Glutamatergic neuron (in vitro differentiated cells): ENCODE data around the gene ITFG2. TPM values are rescaled to one million over a fixed set of nuclear protein-coding genes. Genes with fewer than 3 reads are reported as not detected.

Experiments used
- DNase-seq: peaks from one replicate; pipeline ENCODE4 v3.0.0; 2022
- H3K27ac Mint-ChIP-seq: one replicate; pipeline ENCODE4 v1.8.0; 2020; ENCODE audit warnings: mild to moderate bottlenecking, mixed read lengths, inconsistent platforms; ENCODE audit not compliant: unreplicated experiment
- H3K27me3 Mint-ChIP-seq: one replicate; pipeline ENCODE4 v1.8.0; 2020; ENCODE audit warnings: mild to moderate bottlenecking, moderate library complexity, mixed read lengths, inconsistent platforms; ENCODE audit not compliant: unreplicated experiment
- H3K36me3 Mint-ChIP-seq: one replicate; pipeline ENCODE4 v1.8.0; 2020; ENCODE audit warnings: mild to moderate bottlenecking, mixed read lengths, inconsistent platforms; ENCODE audit not compliant: unreplicated experiment
- H3K4me1 Mint-ChIP-seq: one replicate; pipeline ENCODE4 v1.8.0; 2020; ENCODE audit warnings: mild to moderate bottlenecking, low read depth, mixed read lengths, inconsistent platforms; ENCODE audit not compliant: unreplicated experiment
- H3K4me3 Mint-ChIP-seq: one replicate; pipeline ENCODE4 v1.8.0; 2020; ENCODE audit warnings: mild to moderate bottlenecking, mixed read lengths, inconsistent platforms; ENCODE audit not compliant: unreplicated experiment
- H3K9me3 Mint-ChIP-seq: one replicate; pipeline ENCODE4 v1.8.0; 2020; ENCODE audit warnings: mild to moderate bottlenecking, moderate library complexity, mixed read lengths, inconsistent platforms; ENCODE audit not compliant: unreplicated experiment
- total RNA-seq: library from RNA; stranded (reverse); fragmentation: NEBNext Ultra II Directional; extraction: Animal tissue kit (Norgen Biotek cat#: 25700); gene quantifications from one replicate; pipeline ENCODE4 v1.2.1, GENCODE V29; 2021; ENCODE audit not compliant: unreplicated experiment
- TF ChIP-seq, protein P1 (sequence below): fragments of 200-600 bp; sonication (generic); IDR thresholded peaks from one replicate; pipeline ENCODE4 v1.5.0; 2021; ENCODE audit not compliant: partially characterized antibody, unreplicated experiment

Gene ITFG2
- total RNA-seq, 1 donor from 2014 or later = 37.4 TPM

DNA sequence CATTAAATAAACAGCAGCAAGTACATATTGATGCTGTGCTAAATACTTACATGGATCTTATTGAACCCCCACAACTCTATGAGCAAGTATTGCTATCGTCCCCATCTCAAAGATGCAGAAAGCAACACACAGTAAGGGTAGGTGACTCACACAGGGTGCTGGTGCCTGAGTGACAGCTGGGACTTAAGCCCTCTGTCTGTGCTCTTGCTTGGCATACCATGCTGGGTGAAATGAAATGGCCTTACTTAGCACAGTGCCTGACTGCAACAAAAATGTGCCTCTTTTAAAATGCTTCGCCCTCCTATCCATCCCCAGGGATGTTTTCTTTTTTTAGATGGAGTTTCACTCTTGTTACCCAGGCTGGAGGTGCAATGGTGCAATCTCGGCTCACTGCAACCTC is 43.6 kb downstream of the ITFG2 start:
- Mint-ChIP-seq H3K27me3 (no peaks in the 10 kb centered on the region), H3K4me1 (no peaks in the 10 kb centered on the region), H3K27ac (no peak overlapping the region), H3K9me3 (peaks cover 1% of the 10 kb centered on the region), H3K4me3 (no peak overlapping the region), H3K36me3 (no peaks in the 10 kb centered on the region)
- TF ChIP-seq, protein P1, sequence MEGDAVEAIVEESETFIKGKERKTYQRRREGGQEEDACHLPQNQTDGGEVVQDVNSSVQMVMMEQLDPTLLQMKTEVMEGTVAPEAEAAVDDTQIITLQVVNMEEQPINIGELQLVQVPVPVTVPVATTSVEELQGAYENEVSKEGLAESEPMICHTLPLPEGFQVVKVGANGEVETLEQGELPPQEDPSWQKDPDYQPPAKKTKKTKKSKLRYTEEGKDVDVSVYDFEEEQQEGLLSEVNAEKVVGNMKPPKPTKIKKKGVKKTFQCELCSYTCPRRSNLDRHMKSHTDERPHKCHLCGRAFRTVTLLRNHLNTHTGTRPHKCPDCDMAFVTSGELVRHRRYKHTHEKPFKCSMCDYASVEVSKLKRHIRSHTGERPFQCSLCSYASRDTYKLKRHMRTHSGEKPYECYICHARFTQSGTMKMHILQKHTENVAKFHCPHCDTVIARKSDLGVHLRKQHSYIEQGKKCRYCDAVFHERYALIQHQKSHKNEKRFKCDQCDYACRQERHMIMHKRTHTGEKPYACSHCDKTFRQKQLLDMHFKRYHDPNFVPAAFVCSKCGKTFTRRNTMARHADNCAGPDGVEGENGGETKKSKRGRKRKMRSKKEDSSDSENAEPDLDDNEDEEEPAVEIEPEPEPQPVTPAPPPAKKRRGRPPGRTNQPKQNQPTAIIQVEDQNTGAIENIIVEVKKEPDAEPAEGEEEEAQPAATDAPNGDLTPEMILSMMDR = no peak
- DNase-seq = no peak

DNA sequence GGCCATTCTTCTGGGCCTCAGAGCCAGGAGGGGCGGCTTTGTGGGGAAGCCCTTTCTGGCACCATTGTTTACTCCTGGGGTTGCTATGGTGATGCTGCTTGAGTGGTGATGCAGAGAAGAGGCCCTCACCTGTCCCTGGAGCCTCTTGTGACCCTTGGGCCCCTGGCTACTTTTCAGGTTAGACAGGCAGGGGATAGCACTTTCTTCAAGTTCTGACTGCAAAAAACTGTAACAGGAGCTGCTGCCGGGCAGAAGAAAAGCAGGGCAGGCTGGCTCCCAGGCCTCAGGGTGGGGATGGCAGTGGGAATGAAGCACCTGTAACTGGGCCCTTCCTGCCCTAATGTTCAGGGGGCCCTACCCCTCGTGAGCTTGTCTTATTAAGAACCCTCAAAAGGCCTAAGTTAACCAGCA is 44.6 kb downstream of the ITFG2 start, which contains the start of gene TEX52:
Gene TEX52 (minus strand): TSS at position 19 of the 411 bp plus-strand sequence. CDS start 13 bp downstream, at position 6.
- no peaks in the 10 kb centered on the region for H3K36me3 Mint-ChIP-seq
- no peak for DNase-seq
- no peaks in the 10 kb centered on the region for H3K4me1 Mint-ChIP-seq
- H3K27ac Mint-ChIP-seq = no peak within 1 kb of the TSS
- TF ChIP-seq, protein P1 = no peak
- H3K4me3 Mint-ChIP-seq = no peak within 1 kb of the TSS
- H3K9me3 Mint-ChIP-seq = peaks cover 3% of the 10 kb centered on the region
- H3K27me3 Mint-ChIP-seq = no peaks in the 10 kb centered on the region

DNA sequence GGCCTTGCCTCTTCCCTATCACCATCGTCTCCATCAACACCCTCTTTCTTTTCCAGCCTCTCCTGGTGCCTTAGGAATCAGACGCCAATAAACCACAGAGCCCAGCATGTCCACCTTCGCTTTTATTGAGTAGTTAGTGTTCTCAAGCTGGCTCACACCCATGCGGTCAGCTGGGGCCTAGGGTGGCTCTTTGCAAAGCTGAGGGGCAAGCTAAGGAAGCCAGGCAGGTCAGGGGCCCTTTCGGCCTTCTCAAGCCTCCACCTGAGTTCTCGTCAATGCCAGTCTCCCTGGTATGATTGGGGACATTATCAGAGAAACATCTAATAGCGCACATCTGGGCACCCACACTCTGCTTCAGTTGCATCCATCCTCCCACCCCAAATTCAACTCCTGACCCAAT is 45.1 kb downstream of the ITFG2 start:
- Mint-ChIP-seq H3K27ac (no peak overlapping the region), H3K36me3 (no peaks in the 10 kb centered on the region), H3K4me1 (no peaks in the 10 kb centered on the region), H3K9me3 (peaks cover 3% of the 10 kb centered on the region), H3K4me3 (no peak overlapping the region), H3K27me3 (no peaks in the 10 kb centered on the region)
- no peak for DNase-seq
- TF ChIP-seq, protein P1 = no peak

DNA sequence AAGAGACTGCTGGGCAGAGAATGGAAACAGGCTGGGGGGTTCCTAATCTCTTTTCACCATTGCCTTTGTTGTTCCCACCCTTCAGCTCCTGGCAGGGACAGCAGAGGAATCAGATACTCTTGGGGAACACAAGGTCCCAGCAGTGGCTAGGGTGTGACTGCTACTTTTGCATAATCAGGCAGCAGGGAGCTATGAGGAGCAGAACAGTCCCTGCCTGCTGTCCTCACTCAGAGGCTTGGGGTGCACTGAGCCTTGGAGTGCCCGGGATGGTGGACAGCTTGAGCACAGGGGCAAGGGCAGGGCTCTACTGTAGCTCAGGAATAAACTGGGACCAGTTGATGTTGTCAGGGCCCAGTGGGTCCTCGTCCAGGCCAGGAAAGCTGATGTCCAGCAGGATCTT is 45.9 kb downstream of the ITFG2 start:
- no peak for DNase-seq
- peaks cover 3% of the 10 kb centered on the region for H3K9me3 Mint-ChIP-seq
- no peaks in the 10 kb centered on the region for H3K27me3 Mint-ChIP-seq
- H3K36me3 Mint-ChIP-seq = no peaks in the 10 kb centered on the region
- TF ChIP-seq, protein P1 = no peak
- H3K4me1 Mint-ChIP-seq = no peaks in the 10 kb centered on the region
- H3K4me3 Mint-ChIP-seq = no peak overlapping the region
- H3K27ac Mint-ChIP-seq = no peak overlapping the region

DNA sequence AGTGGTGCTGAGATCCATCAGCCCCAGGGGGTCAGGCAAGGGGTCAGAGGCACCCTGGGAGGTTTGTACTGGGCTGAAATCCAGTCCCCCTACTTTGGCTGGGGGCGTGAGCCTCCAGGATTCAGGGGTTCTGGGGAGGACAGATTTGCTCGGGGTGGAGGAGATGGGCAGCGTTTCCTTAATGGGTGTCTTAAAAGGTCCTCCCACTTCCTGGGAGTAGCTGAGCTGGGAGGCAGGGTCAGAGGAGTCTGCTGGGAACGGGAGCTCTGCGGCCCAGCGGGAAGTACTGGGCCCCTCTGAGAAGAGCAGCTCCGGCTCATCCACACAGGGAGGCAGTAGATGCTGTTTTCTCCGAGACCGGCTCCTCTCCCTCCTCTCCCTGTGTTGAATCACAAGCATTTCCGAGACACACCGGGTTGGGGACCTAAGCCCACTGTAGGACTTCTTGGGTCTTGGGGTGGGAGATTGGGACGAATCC is 46.5 kb downstream of the ITFG2 start:
- H3K36me3 Mint-ChIP-seq = no peaks in the 10 kb centered on the region
- H3K4me1 Mint-ChIP-seq = no peaks in the 10 kb centered on the region
- no peak overlapping the region for H3K27ac Mint-ChIP-seq
- DNase-seq = no peak
- H3K27me3 Mint-ChIP-seq = no peaks in the 10 kb centered on the region
- H3K4me3 Mint-ChIP-seq = no peak overlapping the region
- TF ChIP-seq, protein P1 = no peak
- H3K9me3 Mint-ChIP-seq = peaks cover 3% of the 10 kb centered on the region
